NCI-H2227 treated with DMSO at 0.1 percent for 48 hours (cell line): Measurements from ENCODE around the gene CALR3.
A peak's percentile ranks its signal among the peaks of the same experiment; 100 is the strongest.
"Not testable (repeated sequence)": the region's sequence is repeated elsewhere in the genome, so short reads cannot be mapped to it uniquely, and the experiment has no call there.

Experiments
- DNase-seq: peaks from one replicate; lab custom pipeline; 2025; lab: John Stamatoyannopoulos, UW

CALR3 gene, protein sequence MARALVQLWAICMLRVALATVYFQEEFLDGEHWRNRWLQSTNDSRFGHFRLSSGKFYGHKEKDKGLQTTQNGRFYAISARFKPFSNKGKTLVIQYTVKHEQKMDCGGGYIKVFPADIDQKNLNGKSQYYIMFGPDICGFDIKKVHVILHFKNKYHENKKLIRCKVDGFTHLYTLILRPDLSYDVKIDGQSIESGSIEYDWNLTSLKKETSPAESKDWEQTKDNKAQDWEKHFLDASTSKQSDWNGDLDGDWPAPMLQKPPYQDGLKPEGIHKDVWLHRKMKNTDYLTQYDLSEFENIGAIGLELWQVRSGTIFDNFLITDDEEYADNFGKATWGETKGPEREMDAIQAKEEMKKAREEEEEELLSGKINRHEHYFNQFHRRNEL

GRCh38 chr19:16495982-16496612 is at the start of gene CALR3, which contains the start of gene C19orf44:
TSS of gene CALR3 (minus strand) at chr19:16496167. CDS start at chr19:16496129, 38 bp downstream.
TSS of gene C19orf44 (plus strand) at chr19:16496394. CDS start at chr19:16500793, 4,399 bp downstream.
- peak; percentile 96 for DNase-seq

DNA sequence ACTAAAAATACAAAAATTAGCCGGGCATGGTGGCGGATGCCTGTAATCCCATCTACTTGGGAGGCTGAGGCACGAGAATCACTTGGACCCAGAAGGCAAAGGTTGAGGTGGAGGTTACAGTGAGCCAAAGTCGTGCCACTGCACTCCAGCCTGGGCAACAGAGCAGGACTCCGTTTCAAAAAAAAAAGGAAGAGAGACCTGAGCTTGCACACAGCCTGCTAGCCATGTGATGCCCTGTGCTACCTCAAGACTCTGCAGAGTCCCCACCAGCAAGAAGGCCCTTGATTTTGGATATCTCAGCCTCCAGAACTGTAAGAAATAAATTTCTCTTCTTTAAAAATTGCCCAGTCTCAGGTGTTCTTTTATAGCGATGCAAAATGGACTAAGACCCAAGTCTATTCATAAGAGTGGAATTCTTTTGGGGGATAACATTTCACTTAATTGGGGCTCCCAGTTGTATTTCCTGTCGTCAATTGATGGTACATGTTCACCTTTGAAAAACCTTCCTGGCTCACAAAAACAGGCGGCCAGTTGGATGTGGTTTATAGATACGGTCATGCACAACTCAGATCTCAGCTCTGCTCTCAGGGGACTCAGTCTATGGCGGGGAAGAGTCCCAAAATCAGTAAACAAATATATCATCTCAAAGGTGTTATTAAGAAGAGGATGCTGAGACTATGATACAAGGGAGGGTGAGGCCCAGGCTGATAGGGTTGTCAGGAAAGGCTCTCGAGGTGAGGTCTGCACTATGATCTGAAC is 48.7 kb upstream of the CALR3 start:
- no peak for DNase-seq

DNA sequence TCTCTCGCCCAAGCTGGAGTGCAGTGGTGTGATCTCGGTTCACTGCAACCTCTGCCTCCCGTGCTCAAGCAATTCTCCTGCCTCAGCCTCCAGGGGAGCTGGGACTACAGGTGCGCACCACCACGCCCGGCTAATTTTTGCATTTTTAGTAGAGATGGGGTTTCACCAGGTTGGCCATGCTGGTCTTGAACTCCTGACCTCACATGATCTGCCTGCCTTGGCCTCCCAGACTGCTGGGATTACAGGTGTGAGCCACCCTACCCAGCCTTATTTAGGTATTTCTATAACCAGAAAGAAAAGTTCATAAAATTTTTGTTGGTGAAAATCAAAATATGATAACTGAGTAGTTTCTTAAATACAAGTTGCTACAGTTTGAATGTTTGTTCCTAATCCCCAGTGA is 47.8 kb upstream of the CALR3 start:
- DNase-seq, result not testable (repeated sequence)

GRCh38 chr19:16542910-16543472 is 47.0 kb upstream of the CALR3 start:
- DNase-seq, result no peak

- peak; percentile 83 for DNase-seq
Observed at GRCh38 chr19:16542045-16542909, 46.3 kb upstream of the CALR3 start, which contains the start of gene CHERP. TSS of gene CHERP (minus strand) at chr19:16542437. CDS start at chr19:16542378, 59 bp downstream.

- DNase-seq, result no peak
Observed at GRCh38 chr19:16541526-16542044, 45.6 kb upstream of the CALR3 start.

GRCh38 chr19:16540948-16541347 is 45.0 kb upstream of the CALR3 start:
- no peak for DNase-seq

GRCh38 chr19:16537111-16537510 is 41.1 kb upstream of the CALR3 start:
- no peak for DNase-seq

DNA sequence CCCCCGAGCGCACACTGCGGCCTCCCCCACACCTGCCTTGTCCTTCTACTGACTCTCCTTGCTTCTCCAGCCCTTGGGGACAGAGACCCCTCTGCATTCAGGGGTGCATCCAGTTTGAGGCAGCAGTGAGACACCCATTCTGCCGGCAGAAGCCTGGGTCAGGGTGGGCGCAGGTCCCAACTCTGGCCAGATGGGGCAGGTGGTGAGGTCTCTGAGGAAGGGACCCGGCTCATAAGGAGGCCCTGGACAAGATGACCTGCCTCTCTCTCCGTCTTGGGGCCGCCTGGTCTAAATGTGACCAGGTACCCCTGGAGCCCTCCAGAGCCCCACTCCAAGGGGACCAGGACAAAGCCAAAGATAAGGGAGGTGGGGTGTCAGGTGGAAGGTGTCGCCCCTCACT is 40.2 kb upstream of the CALR3 start:
- DNase-seq, result no peak

- no peak for DNase-seq
Observed at GRCh38 chr19:16535381-16535780, 39.4 kb upstream of the CALR3 start.

DNA sequence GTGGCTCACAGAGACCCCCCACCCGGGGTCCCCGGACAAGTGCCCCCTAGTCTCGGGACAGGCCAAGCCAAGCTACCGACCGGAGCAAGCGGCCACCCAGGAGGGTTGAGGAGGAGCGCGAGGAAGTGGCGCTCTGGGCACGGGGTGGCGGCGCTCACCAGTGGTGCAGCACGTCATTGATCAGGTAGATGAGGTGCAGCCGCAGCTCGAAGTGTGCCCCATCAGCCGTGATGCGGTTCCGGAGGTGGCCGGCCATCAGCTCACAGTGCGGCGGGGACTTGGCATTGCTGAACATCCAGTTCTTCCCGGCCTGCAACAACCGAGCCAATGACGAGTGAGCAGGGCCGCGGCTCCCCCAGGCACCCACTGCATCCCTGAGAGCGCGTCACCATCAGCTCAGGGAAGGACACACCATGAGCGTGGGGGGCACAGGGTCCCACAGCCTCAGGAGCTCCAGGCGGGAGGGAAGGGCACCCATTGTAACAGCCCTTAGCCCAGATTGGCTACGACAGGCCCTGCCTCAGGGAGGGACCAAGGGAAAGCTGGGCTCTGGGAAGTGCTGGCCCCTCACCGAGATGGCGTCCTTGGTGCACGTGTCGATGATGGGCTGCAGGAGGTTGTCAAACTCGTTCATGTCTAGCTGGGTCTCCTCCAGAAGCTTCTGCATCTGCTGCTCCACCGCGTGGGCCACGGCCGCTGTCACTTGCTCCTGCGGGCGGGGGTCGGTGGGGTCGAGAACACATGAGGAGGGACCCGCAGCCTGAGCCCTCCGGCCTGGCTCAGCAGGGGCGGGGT is 36.7 kb upstream of the CALR3 start:
- DNase-seq, result no peak

DNA sequence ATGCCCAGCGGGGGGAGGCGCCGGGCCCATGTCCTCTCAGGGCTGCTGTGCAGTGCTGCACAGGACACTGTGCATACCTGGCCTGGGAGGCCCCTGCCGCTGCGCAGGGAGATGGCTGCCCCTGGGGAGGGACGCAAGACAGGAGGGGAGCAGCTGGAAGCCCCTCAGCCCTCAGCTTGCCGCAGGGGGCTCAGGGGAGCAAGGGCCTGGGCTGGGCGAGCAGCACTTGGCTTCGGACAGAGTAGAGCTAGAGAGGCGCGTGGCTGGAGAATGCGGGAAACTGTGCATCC is 35.4 kb upstream of the CALR3 start:
- DNase-seq, result no peak

- no peak for DNase-seq
Observed at GRCh38 chr19:16530540-16531379, 34.8 kb upstream of the CALR3 start.

GRCh38 chr19:16529466-16530144 is 33.6 kb upstream of the CALR3 start:
- no peak for DNase-seq

DNA sequence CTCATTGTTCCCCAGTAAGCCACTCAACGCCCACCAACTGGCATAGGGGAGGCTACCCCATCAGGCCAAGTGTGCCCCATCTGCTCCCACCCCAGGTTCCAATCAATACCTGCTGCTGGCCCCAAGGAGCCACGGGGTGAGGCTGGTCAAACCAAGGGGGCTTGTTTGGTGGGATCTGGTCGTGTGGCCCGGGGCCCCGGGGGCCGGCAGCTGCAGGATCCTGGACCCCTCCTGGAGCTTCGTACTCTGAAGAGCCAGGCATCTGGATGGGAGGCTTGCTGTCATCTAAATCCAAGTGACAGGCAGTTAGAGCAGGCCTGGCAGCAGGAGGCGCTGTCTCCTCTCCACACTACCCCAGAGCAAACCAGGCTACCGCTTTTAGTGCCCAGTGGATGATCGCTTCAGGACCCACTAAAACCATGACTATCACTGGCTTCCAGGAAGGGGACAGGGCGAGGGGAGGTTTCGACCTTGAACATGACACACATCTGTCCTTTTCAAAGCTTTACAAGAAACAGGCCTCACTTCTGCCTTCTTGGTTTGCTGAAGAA is 32.1 kb upstream of the CALR3 start:
- DNase-seq, result no peak

DNA sequence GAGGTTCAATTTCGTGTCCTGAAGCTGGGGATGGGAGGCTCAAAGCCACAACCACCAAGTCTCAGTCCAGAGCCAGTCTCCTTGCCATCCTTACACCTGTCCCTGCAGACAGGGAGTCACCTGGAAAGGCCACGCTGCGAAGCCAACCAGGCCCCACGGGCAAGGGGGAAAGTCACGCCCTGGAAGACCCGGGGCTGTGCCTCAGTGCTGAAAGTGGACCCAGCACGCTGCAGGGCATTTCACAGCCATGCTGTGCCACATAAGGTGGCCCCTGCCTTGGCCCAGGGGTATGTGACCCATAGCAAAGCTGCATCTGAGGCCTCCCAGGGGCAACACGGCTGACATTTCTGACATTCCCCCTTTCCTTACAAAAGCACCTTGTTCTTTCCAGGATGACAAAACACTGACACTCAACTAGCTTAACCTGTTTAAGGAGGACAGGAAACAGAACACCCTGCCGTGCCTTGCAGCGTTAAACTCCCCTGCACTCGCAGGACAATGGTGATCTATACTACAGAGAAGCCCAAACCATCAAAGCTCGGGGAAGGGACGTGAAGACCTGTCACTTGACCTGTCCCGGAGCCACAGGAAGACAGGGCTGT is 31.5 kb upstream of the CALR3 start:
- no peak for DNase-seq

DNA sequence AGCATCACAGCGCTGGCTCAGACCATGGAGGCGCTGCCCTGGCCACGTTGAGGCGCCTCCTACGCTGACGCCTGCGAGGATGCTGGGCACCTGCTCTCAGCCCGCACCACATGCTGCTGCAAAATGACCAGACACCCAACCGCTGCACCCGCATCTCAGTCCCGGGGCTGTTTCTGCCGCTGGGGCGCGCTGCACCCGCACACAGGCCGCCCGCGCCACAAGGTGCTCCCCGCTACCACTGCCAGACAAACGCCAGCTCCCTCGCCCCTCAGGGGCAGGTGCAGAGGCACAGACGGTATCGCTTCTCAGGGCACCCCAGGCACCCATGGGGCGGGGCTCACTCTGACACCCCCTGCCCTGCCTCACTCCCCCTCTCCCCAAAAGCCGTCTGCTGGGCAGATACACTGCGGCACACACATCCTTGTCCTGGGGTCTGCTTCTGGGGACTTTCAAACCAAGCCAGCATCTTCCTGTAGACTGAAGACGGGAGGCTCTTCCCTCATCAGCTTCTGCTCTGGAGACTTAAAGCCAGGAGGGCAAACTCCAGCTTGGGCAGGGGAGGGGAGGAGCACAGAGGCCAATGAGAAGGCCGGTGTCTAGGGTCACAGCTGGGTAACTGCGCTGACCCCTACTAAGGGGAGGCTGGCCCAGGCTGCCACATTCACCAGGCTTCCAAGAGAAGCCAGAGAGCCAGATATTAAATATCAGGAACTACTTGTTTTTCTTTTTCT is 29.9 kb upstream of the CALR3 start:
- no peak for DNase-seq
